Measurements from ENCODE around the gene TUBB1.

The TUBB1 gene

GRCh38 chr20:59004493-59004762 is 14.8 kb upstream of the TUBB1 start:
- in situ Hi-C loops (cut with HindIII; ENCODE audit: low sequenced_read_pairs): no loop called here
- H3K4me3 ChIP-seq (ENCODE audit: low read depth, low read length): no peak overlapping the region
- DNase-seq (ENCODE audit: low read depth): no peak
- no peak for TF ChIP-seq CTCF (IDR thresholded peaks at IDR 0.05; ENCODE audit: low read depth, low read length, missing control alignments)

- in situ Hi-C loops (cut with HindIII; ENCODE audit: low sequenced_read_pairs): loop anchor here (5.0 kb wide), 1 partner anchor 207 kb away; no protein-coding TSS in a partner anchor
Observed at GRCh38 chr20:59004763-59005522, 14.3 kb upstream of the TUBB1 start.

GRCh38 chr20:59005523-59006166 is 13.6 kb upstream of the TUBB1 start:
- H3K4me3 ChIP-seq (ENCODE audit: low read depth, low read length): peak overlapping the region; percentile 53
- in situ Hi-C loops (cut with HindIII; ENCODE audit: low sequenced_read_pairs): loop anchor here (5.0 kb wide), 1 partner anchor 207 kb away; no protein-coding TSS in a partner anchor
- TF ChIP-seq CTCF (IDR thresholded peaks at IDR 0.05; ENCODE audit: low read depth, low read length, missing control alignments): no peak
- no peak for DNase-seq (ENCODE audit: low read depth)

More at GRCh38 chr20:59004763-59005522, 14.3 kb upstream of the TUBB1 start:
- peak overlapping the region; percentile 53 for H3K4me3 ChIP-seq (ENCODE audit: low read depth, low read length)
- TF ChIP-seq CTCF (IDR thresholded peaks at IDR 0.05; ENCODE audit: low read depth, low read length, missing control alignments): no peak
- DNase-seq (ENCODE audit: low read depth): no peak

GRCh38 chr20:59006167-59006863 is 12.9 kb upstream of the TUBB1 start:
- in situ Hi-C loops (cut with HindIII; ENCODE audit: low sequenced_read_pairs): loop anchor here (5.0 kb wide), 1 partner anchor 206 kb away; no protein-coding TSS in a partner anchor
- no peak for TF ChIP-seq CTCF (IDR thresholded peaks at IDR 0.05; ENCODE audit: low read depth, low read length, missing control alignments)
- no peak for DNase-seq (ENCODE audit: low read depth)
- H3K4me3 ChIP-seq (ENCODE audit: low read depth, low read length): peak overlapping the region; percentile 53

GRCh38 chr20:59006864-59007664 is 12.2 kb upstream of the TUBB1 start, which contains the start of gene CTSZ:
Gene CTSZ, minus strand, starts transcription at chr20:59007254. Its CDS starts 126 bp downstream, at chr20:59007128.
- H3K4me3 ChIP-seq (ENCODE audit: low read depth, low read length): peak within 1 kb of the TSS; percentile 53

More at GRCh38 chr20:59006864-59007664, 12.2 kb upstream of the TUBB1 start, which contains the start of gene CTSZ:
- no peak for DNase-seq (ENCODE audit: low read depth)
- TF ChIP-seq CTCF (IDR thresholded peaks at IDR 0.05; ENCODE audit: low read depth, low read length, missing control alignments): no peak
- in situ Hi-C loops (cut with HindIII; ENCODE audit: low sequenced_read_pairs): loop anchor here (5.0 kb wide), 1 partner anchor 205 kb away; no protein-coding TSS in a partner anchor
